GM12891 (cell line): ENCODE measurements around the gene MAPK11.

Experiments used
- DNase-seq: peaks from one replicate; pipeline ENCODE4 v3.0.0; 2011; ENCODE audit warnings: low spot score; ENCODE audit not compliant: insufficient read length
- FAIRE-seq: peaks from 2 replicates; lab custom pipeline; 2011; peaks lifted over from hg19 to GRCh38; lab: Jason Lieb, UNC
- PAX5 ChIP-seq: IDR thresholded peaks from 2 replicates; pipeline ENCODE4 v1.6.1; 2011; ENCODE audit warnings: low read length, moderate library complexity, mild to moderate bottlenecking; ENCODE audit not compliant: insufficient read depth, severe bottlenecking
- POLR2A ChIP-seq: IDR thresholded peaks from 2 replicates; pipeline ENCODE4 v1.6.1; 2011; ENCODE audit warnings: low read depth, low read length, control low read depth
- POLR2AphosphoS5 ChIP-seq: IDR thresholded peaks from 2 replicates; pipeline ENCODE4 v1.6.1; 2011; ENCODE audit warnings: low read depth, low read length, control low read depth
- POU2F2 ChIP-seq: IDR thresholded peaks from 2 replicates; pipeline ENCODE4 v1.6.1; 2011; ENCODE audit warnings: low read depth, mild to moderate bottlenecking, control low read depth, low read length, moderate library complexity
- SPI1 ChIP-seq: IDR thresholded peaks from 2 replicates; pipeline ENCODE4 v1.6.1; 2011; ENCODE audit warnings: low read depth, low read length, control low read depth
- TAF1 ChIP-seq: IDR thresholded peaks from 2 replicates; pipeline ENCODE4 v1.6.1; 2011; ENCODE audit warnings: low read depth, low read length, control low read depth

The MAPK11 gene

GRCh38 chr22:50244420-50245213, 25.6 kb downstream of the MAPK11 start, which contains the start of gene TUBGCP6:
Gene TUBGCP6 (minus strand): TSS chr22:50245023. CDS start chr22:50244459, 564 bp downstream.
- DNase-seq (peak; percentile 96), FAIRE-seq (peak; percentile 99)
- peak; percentile 11; the same call in 1 of the 2 replicates for TF ChIP-seq POU2F2
- peak; percentile 69 for TF ChIP-seq TAF1
- peak; percentile 85 for TF ChIP-seq POLR2A
- no peak for TF ChIP-seq SPI1
- TF ChIP-seq PAX5 = peak; percentile 72
- peak; percentile 93 for TF ChIP-seq POLR2AphosphoS5

GRCh38 chr22:50243685-50244419, 26.3 kb downstream of the MAPK11 start:
- no peak for FAIRE-seq
- TF ChIP-seq POLR2AphosphoS5 = no peak
- TF ChIP-seq POLR2A = no peak
- no peak for TF ChIP-seq PAX5
- TF ChIP-seq TAF1 = no peak
- TF ChIP-seq POU2F2 = no peak
- TF ChIP-seq SPI1 = no peak
- DNase-seq = no peak

GRCh38 chr22:50242406-50242949, 27.7 kb downstream of the MAPK11 start:
- DNase-seq (no peak), FAIRE-seq (peak; percentile 20)
- TF ChIP-seq POU2F2 (no peak), PAX5 (no peak), TAF1 (no peak), SPI1 (no peak), POLR2A (no peak), POLR2AphosphoS5 (no peak)

GRCh38 chr22:50238755-50239154, 31.4 kb downstream of the MAPK11 start:
- DNase-seq = no peak
- no peak for FAIRE-seq

GRCh38 chr22:50236731-50237409, 33.3 kb downstream of the MAPK11 start:
- DNase-seq = no peak
- peak; percentile 48 for FAIRE-seq
- TF ChIP-seq POLR2AphosphoS5 = no peak
- no peak for TF ChIP-seq POU2F2
- TF ChIP-seq PAX5 = no peak
- TF ChIP-seq SPI1 = no peak
- TF ChIP-seq TAF1 = no peak
- no peak for TF ChIP-seq POLR2A

More at GRCh38 chr22:50238755-50239154, 31.4 kb downstream of the MAPK11 start:
- TF ChIP-seq POLR2AphosphoS5 (no peak), TAF1 (no peak), SPI1 (no peak), POU2F2 (no peak)

- no peak for FAIRE-seq
- no peak for TF ChIP-seq POLR2A
- no peak for TF ChIP-seq PAX5
- no peak for TF ChIP-seq TAF1
- no peak for TF ChIP-seq POU2F2
- TF ChIP-seq SPI1 = no peak
- no peak for TF ChIP-seq POLR2AphosphoS5
- no peak for DNase-seq
These were observed 37.0 kb downstream of the MAPK11 start for GRCh38 chr22:50233223-50233622.

- TF ChIP-seq POLR2A (no peak), TAF1 (no peak), SPI1 (no peak), POU2F2 (no peak), POLR2AphosphoS5 (no peak), PAX5 (no peak)
- no peak for DNase-seq
- no peak for FAIRE-seq
These were observed 37.6 kb downstream of the MAPK11 start for GRCh38 chr22:50232481-50233151.

- TF ChIP-seq POU2F2 (no peak), POLR2A (no peak), PAX5 (no peak), POLR2AphosphoS5 (no peak), TAF1 (no peak)
- DNase-seq (no peak), FAIRE-seq (no peak)
These were observed 40.8 kb downstream of the MAPK11 start for GRCh38 chr22:50229370-50229769.
